HL-60 (cell line): Measurements from ENCODE around the gene RORC.

ENCODE experiments used
- DNase-seq, 2 experiments: peaks; one replicate each; pipeline ENCODE4 v3.0.0-alpha.2; 2010 to 2020; ENCODE audit warnings: low read depth in 1 of 2, low spot score in 1 of 2
- H3K27ac ChIP-seq: fragments of 250-450 bp; sonication (Bioruptor Pico); replicated peaks from 2 replicates; pipeline ENCODE4 v1.5.1; 2020; ENCODE audit warnings: mild to moderate bottlenecking, moderate library complexity
- H3K27me3 ChIP-seq: fragments of 250-450 bp; sonication (Bioruptor Pico); 2 replicates; pipeline ENCODE4 v1.5.1; 2021; ENCODE audit warnings: mild to moderate bottlenecking, moderate library complexity; ENCODE audit not compliant: insufficient read depth, poor library complexity, severe bottlenecking
- H3K4me3 ChIP-seq: replicated peaks from 2 replicates; pipeline ENCODE4 v1.5.1; 2011; ENCODE audit warnings: mild to moderate bottlenecking, control low read depth, low read length; ENCODE audit not compliant: insufficient read depth
- GABPA ChIP-seq: IDR thresholded peaks from 2 replicates; pipeline ENCODE4 v1.6.1; 2012; ENCODE audit warnings: low read depth
- POLR2AphosphoS5 ChIP-seq: IDR thresholded peaks from 2 replicates; pipeline ENCODE4 v1.6.1; 2012; ENCODE audit warnings: low read depth
- SPI1 ChIP-seq: IDR thresholded peaks from 2 replicates; pipeline ENCODE4 v1.6.1; 2012; ENCODE audit warnings: low read depth, mild to moderate bottlenecking, borderline replicate concordance
- TF ChIP-seq, protein P1 (sequence below): IDR thresholded peaks from 2 replicates; pipeline ENCODE4 v1.6.1; 2012; ENCODE audit warnings: low read depth; ENCODE audit not compliant: insufficient replicate concordance
- TF ChIP-seq, protein P2 (sequence below): IDR thresholded peaks from one replicate; pipeline ENCODE4 v1.5.1; 2011; ENCODE audit warnings: low read length, control low read depth, inconsistent platforms; ENCODE audit not compliant: insufficient read depth

The RORC gene

DNA sequence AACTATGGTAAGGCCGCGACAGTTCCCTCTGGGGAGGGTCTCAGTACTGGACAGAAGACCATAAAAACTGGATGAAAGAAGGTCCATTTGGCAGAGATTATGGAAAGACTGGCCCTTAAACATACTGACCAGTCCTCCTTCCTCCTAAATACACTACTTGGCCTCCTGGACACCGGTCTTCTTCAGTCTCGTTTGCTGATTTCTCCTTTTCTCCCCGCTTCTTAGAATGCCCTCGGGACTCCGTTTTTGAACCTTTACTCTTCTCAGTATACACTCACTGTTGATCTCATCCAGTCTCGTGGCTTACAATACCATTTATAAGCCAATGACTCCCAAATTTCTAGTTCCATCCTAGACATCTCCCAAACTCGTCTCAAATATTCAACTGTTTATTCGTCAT lies 67.6 kb downstream of the RORC start:
- H3K4me3 ChIP-seq = peak overlapping the region; percentile 90
- no peaks in the 10 kb centered on the region for H3K27me3 ChIP-seq
- no peak for DNase-seq
- H3K27ac ChIP-seq = peak overlapping the region; percentile 72
- TF ChIP-seq, protein P1, sequence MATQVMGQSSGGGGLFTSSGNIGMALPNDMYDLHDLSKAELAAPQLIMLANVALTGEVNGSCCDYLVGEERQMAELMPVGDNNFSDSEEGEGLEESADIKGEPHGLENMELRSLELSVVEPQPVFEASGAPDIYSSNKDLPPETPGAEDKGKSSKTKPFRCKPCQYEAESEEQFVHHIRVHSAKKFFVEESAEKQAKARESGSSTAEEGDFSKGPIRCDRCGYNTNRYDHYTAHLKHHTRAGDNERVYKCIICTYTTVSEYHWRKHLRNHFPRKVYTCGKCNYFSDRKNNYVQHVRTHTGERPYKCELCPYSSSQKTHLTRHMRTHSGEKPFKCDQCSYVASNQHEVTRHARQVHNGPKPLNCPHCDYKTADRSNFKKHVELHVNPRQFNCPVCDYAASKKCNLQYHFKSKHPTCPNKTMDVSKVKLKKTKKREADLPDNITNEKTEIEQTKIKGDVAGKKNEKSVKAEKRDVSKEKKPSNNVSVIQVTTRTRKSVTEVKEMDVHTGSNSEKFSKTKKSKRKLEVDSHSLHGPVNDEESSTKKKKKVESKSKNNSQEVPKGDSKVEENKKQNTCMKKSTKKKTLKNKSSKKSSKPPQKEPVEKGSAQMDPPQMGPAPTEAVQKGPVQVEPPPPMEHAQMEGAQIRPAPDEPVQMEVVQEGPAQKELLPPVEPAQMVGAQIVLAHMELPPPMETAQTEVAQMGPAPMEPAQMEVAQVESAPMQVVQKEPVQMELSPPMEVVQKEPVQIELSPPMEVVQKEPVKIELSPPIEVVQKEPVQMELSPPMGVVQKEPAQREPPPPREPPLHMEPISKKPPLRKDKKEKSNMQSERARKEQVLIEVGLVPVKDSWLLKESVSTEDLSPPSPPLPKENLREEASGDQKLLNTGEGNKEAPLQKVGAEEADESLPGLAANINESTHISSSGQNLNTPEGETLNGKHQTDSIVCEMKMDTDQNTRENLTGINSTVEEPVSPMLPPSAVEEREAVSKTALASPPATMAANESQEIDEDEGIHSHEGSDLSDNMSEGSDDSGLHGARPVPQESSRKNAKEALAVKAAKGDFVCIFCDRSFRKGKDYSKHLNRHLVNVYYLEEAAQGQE = no peak
- no peak for TF ChIP-seq POLR2AphosphoS5
- TF ChIP-seq, protein P2, sequence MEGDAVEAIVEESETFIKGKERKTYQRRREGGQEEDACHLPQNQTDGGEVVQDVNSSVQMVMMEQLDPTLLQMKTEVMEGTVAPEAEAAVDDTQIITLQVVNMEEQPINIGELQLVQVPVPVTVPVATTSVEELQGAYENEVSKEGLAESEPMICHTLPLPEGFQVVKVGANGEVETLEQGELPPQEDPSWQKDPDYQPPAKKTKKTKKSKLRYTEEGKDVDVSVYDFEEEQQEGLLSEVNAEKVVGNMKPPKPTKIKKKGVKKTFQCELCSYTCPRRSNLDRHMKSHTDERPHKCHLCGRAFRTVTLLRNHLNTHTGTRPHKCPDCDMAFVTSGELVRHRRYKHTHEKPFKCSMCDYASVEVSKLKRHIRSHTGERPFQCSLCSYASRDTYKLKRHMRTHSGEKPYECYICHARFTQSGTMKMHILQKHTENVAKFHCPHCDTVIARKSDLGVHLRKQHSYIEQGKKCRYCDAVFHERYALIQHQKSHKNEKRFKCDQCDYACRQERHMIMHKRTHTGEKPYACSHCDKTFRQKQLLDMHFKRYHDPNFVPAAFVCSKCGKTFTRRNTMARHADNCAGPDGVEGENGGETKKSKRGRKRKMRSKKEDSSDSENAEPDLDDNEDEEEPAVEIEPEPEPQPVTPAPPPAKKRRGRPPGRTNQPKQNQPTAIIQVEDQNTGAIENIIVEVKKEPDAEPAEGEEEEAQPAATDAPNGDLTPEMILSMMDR = no peak
- TF ChIP-seq SPI1 = no peak
- TF ChIP-seq GABPA = no peak

- Histone ChIP-seq H3K27ac (peak within 1 kb of the TSS; percentile 72), H3K4me3 (peak within 1 kb of the TSS; percentile 90), H3K27me3 (no peaks in the 10 kb centered on the region)
- DNase-seq = peak; percentile 74 to 88
- TF ChIP-seq POLR2AphosphoS5 (peak; percentile 74), GABPA (no peak), SPI1 (no peak)
- TF ChIP-seq, protein P2 = no peak
- TF ChIP-seq, protein P1 = peak; percentile 61
These were observed 68.4 kb downstream of the RORC start, which contains the start of gene MRPL9 for GRCh38 chr1:151762941-151763921. Gene MRPL9 (minus strand): TSS chr1:151763496. CDS start chr1:151763479, 17 bp downstream.

- no peak for TF ChIP-seq SPI1
- TF ChIP-seq, protein P1 = no peak
- TF ChIP-seq GABPA = no peak
- TF ChIP-seq, protein P2 = no peak
- no peak for TF ChIP-seq POLR2AphosphoS5
- Histone ChIP-seq H3K27ac (no peak overlapping the region), H3K27me3 (no peaks in the 10 kb centered on the region), H3K4me3 (no peak overlapping the region)
- DNase-seq = no peak
These were observed 70.8 kb downstream of the RORC start for GRCh38 chr1:151760597-151761385.
